HG02588 (cell line): ENCODE measurements around the gene ACD.
"Not testable (repeated sequence)": the region's sequence is repeated elsewhere in the genome, so short reads cannot be mapped to it uniquely, and the experiment has no call there.

Experiments
- ATAC-seq: cut with Tn5 transposase; IDR thresholded peaks from one replicate; pipeline ENCODE4 v1.9.1; 2021; ENCODE audit warnings: mild to moderate bottlenecking, moderate library complexity; ENCODE audit not compliant: unreplicated experiment

ACD gene

DNA sequence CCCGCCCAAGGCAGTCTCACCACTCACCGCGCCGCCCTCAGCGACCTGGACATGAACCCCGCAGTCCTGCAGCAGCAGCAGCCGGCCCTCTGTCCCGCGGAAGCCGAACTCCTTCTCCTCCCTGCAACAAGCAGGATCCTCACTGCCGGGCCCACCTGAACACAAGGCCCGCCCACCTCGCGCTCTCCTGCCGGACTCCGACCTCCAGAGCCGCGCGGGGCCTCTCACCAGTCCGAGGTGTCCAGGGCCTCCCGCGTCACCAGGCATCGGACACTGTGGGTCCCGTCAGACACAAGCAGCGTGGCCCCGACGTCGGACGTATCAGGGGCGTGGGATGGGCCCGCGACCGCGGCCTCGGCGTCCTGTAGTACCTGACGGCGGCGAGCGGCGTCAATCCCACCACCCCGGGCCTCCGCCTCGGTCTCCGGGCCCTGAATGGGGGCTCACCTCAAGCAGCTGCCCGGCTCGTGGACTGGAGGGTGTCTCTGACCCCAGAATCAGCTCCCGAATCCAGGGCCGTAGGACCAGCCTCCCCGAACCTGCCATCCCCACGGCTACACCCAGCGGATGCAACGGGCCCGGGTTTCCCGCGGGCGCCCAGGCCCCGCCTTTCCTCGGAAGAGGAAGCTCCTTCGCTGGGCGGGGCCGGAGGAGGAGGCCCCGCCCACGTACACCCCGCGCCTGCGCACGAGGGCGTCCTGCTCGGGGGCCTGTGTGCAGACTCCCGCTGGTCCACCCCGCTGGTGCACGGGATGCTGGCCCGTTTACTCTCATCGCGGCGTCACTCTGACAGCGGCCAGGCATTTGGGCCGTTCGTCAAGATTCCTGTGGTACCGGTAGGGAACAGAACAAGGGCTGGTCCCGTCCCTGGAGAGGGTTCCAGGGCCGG, at the start of gene ACD:
Gene ACD (minus strand): TSS at position 586 of the 889 bp plus-strand sequence. CDS start 40 bp downstream, at position 546.
- peak; percentile 41 for ATAC-seq

DNA sequence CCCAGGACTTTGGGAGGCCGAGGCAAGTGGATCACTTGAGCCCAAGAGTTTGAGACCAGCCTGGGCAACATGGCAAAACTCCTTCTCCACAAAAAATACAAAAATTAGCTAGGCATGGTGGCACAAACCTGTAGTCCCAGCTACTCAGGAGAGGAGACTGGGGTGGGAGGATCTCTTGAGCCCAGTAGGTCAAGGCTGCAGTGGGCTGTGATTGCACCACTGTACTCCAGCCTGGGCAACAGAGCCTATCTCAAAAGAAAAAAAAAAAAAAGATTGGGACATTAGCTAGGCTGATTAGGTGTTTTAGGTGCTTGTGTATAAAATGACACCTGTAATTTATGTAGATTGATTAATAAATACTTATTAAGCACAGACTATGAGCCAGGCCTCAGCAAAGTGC, 49.0 kb upstream of the ACD start:
- no peak for ATAC-seq

DNA sequence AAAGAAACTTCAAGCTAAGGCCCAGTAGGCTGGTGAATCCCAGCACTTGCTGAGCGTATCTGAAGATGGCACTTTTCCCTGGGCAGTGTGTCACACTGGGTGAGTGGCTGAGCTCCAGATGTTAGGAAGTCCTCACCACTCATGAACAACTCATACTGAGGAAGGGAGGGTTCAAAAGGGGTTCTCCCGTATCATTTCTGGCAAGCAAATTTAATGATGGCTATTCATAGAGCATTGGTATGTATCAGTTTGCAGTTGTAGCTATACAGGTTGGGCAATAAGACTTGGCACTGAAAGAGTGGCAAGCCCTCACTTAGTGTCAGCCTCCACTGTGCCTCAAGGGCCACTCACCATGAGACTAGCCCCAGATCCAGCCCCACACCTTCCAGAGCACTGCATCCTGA, 48.3 kb upstream of the ACD start:
- ATAC-seq = no peak

DNA sequence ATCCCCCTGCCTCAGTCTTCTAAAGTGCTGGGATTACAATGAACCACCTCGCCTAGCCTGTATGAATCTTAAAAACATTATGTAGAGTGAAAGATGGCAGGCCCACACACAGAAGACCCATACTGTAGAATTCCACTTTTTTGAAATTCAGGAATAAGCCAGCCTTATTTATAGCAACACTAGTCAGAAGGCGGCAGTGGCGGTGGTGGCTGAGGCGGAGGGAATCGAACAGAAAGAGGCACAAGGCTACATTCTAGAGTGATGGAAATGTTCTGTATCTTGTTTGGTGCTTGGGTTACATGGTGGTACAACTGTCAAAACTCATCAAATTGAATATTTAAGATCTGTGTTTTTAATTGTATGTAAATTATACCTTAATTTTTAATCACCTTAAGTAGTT, 47.7 kb upstream of the ACD start:
- ATAC-seq = no peak

DNA sequence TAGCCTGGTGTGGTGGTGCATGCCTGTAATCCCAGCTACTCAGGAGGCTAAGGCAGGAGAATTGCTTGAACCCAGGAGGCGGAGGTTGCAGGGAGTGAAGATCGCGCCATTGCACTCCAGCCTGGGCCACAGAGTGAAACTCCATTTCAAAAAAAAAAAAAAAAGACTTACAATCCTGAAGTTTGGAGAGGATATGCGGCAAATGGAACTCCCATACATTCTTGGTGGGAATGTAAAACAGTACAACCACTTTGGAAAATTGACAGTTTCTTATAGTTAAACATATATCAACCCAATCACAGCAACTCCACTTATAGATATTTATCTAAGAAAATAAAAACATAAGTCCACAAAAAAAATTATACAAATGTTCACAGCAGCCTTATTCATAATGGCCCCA, 47.1 kb upstream of the ACD start:
- no peak for ATAC-seq

DNA sequence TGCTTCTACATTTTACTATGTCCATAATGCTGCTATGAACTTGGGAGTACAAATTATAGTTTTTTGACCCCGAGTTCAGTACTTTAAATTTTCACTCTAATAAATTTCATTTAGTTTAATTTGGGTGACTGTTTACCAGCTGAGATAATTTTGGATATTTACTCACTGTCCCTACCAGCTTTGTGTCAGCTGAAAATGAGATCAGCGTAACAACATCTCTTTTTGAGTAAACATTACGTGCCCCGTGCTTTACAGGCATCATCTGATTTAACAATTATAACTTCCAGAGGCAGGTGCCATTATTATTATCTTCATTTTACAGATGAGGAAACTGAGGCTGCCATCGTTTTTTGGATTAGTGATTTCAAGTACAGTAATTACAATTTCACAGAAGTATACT, 44.0 kb upstream of the ACD start:
- no peak for ATAC-seq

DNA sequence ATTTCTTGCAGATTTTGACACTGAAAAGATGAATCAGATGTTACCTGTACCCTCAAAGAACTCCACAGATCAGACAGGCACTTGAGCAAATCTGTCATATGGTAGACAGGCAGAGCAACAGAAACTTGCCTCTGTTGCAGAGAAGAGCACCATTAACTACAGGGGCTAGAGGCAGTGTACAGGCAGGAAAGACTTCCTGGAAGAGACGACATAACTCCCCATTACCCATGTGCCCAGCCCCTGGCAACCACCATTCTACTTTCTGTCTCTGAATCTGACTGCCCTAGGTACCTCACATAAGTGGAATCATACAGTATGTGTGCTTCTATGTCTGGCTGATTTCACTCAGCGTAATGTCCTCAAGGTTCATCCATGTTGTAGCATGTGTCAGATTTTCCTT, 43.6 kb upstream of the ACD start:
- ATAC-seq = no peak

DNA sequence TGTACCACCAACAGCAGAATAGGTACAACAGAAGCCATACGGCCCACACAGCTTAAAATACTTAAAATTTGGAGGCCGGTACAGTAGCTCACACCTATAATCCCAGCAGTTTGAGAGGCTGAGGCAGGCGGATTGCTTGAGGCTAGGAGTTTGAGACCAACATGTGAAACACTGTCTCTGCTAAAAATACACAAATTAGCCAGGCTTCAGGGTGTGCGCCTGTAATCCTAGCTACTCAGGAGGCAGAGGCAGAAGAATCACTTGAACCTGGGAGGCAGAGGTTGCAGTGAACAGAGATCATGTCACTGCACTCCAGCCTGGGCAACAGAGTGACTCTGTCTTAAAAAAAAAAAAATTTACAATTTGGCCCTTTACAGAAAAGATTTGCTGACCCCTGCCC, 42.1 kb upstream of the ACD start:
- no peak for ATAC-seq

DNA sequence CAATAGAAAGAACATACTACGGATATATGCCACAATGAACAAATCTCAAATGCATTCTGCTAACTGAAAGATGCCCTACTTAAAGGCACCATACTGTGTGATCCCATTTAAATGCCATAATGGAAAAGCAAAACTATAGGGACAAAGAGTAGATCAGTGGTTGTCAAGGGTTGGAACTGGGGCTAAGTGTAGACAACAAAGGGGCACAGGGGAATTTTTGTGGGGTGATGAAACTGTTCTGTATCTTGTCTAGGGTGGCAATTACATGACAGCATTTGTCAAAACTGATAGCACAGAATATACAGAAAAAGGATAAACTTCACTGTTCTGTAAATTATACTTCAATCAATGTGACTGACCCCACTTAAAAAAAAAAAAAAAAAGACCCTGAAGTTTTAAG, 41.4 kb upstream of the ACD start:
- no peak for ATAC-seq

DNA sequence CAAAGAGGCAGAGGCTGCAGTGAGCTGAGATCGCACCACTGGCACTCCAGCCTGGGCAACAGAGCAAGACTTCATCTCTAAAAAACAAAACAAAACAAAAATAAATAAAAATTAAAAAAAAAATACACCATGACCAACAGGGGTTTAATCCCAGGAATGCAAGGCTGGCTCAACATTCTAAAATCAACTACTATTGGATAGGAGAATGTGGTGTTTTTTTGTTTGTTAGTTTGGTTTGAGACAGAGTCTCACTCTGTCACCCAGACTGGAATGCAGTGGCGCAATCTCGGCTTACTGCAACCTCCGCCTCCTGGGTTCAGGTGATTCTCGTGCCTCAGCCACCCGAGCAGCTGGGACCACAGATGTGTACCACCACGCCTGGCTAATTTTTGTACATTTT, 39.2 kb upstream of the ACD start:
- no peak for ATAC-seq

DNA sequence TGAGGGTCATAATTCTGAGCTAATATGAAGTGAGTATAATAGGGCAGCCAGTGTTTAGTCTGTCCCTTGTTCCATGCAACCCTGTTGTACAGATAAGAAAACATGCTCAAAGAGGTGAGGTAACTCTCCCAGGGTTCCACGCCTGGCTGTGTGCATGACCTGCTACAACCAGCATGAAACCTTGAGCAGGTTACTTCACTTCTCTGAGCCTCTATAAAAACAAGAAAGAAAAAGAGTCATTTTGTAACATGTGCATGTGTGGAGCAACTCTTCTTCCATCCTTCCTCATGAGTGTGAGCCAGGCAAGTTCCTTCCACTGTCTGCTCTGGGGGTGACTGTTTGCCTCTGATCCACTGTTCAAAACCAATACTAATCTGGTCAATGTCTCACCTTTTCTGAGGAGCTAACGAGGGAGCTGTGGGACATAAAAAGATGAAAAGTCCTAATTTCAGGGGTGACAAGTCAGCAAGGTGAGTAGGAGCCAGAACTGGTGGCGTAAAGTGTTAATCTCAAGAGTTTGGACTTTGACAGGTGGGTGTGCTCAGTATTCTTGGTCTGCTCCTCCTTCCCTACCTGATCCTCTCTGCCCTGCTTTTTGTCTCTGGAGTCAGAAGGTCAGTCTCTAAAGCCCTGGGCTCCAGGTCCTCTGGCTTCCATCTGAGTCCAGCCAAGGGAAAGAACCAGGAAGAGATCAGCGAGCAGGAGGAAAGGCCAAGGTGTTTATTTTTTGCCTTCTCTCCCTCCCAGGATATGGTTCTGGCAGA, 37.5 kb upstream of the ACD start:
- ATAC-seq = no peak

DNA sequence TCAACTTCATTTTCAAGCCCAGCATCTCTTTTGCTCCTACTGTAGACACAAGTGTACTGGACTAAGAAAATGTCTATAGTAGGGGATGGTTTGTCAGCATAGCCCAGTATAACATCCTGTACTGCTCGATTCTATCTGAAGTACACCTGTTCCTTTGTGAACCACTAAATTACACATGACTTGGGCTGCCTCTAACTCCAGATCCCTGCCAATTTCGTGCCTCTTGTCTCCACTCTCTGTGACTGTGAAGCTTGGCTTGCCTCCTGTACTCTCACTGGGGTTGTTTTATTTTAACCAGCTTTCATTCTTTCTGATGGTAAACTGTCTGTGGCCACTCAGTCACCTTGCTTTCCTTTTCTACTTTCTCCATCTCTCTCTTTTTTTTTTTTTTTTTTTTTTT, 34.6 kb upstream of the ACD start:
- ATAC-seq = no peak

DNA sequence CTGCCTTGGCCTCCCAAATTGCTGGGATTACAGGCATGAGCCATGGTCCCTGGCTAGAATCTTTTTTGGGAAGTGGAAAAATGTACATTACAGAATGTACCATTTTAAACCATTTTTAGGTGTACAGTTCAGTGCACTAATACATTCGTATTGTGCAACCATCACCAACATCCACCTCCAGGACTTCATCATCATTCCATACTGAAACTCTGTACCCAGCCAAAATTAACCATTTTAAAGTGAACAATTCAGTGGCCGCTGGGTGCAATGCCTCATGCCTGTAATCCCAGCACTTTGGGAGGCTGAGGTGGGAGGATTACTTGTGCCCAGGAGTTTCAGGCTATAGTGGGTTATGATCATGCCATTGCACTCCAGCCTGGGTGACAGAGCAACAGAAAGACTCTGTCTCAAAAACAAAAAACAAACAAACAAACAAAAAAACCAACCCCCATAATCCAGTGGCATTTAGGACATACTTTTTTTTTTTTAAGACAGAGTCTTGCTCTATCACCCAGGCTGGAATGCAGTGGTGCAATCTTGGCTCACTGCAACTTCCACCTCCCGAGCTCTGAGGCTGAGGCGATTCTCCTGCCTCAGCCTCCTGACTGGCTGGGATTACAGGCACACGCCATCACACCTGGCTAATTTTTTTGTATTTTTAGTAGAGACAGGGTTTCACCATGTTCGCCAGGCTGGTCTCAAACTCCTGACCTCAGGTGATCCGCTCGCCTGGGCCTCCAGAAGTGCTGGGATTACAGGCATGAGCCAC, 33.6 kb upstream of the ACD start:
- not testable (repeated sequence) for ATAC-seq

DNA sequence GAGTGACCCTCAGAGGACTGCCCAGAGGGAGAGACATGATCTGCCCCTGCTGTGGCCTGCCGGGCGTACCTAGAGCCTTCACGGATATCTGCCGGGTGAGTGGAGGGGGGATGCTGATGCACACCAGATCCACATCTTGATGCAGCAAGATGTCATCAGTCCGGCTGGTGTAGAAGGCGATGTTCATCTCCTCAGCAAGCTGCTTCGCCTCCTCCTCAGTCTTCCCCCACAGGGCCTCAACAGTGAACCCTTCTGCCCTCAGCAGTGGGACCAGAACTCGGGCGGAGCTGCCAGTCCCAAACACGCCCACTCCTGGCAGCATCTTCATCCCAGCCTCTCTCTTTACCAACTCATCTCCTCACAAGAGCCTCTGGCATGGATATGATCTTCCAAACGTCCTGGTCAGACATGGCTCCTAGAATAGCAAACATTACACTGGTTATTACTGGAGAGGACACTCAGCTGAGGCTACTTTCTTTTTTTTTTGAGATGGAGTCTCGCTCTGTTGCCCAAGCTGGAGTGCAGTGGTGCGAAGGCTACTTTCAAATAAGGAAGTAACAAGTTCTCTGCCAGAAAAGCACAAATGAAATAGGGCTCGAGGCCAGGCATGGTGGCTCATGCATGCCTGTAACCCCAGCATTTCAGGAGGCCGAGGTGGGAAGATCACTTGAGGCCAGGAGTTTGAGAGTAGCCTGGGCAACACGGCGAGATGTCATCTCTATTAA, 25.5 kb upstream of the ACD start:
- no peak for ATAC-seq

DNA sequence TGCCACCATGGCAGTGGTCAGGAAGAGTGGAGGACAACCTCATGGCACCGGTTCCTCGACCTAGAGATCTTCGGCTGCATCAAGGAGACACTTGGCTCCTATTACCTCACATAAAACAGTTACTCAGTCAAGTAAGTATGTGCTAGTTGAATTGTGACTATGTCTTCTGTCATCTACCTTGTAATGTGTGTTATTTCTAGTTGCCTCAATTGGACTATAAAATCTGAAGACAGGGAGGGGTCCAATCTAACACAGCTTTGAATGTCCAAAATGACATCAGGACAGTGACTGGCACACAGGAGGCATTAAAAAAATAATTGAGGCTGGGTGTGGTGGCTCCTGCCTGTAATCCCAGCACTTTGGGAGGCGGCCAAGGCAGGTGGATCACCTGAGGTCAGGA, 23.7 kb upstream of the ACD start:
- ATAC-seq = no peak

DNA sequence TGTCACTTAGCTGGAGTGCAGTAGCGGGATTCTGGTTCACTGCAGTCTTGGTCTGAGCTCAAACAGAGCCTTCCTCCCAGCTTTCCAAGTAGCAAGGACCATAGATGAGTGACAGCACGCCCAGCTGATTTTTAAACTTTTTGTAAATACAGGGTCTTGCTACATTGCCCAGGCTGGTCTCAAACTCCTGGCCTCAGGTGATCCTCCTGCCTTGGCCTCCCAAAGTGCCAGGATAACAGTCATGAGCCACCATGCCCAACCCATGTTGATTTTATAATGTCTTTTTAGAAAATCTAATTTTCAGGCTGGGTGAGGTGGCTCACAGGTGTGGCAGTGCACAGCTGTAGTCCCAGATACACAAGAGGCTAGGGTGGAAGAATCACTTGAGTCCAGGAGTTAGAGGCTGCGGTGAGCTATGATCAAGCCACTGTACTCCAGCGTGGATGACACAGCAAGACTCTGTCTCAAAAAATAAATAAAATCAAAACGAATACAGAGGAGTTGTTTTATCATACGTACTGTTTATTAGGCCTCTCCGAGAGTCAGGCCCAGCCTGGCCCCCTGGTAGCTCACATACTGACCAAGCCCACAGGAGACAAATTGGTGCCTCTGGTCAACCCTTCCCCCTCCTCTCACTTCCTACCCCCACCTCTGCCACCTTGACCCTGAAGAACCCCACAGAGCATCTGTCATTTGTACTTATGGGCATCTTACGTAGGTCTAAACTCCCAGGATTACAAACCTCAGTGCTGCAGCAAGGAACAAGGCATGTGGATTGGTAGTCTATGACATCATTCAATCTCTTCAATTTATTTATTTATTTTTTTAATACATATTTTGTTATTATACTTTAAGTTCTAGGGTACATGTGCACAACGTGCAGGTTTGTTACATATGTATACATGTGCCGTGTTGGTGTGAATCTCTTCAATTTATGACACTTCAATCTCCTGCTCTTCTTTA, 20.2 kb upstream of the ACD start:
- ATAC-seq = no peak

DNA sequence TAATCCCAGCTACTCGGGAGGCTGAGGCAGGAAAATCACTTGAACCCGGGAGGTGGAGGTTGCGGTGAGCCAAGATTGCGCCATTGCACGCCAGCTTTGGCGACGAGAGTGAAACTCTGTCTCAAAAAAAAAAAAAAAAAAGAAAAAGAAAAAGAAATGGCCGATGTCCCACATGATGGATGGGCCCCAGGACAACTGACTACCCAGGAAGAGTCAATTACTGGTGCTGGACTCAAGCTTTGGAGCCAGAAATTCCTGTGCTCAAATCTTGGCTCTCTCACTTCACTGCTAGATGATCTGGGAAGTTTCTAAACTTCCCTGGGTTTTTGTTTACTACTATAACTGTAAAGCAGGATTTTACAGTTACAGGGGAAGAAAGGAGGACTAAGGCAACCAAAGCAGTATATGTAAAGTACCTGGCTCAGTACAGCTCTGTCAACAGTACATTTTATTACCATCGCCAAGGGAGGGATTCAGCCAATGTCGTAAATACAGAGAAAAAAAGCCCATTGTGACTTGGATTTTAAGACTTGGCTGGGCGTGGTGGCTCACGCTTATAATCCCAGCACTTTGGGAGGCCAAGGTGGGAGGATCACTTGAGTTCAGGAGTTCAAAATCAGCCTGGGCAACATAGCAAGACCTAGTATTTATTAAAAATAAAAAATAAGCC, 18.4 kb upstream of the ACD start:
- ATAC-seq = no peak

DNA sequence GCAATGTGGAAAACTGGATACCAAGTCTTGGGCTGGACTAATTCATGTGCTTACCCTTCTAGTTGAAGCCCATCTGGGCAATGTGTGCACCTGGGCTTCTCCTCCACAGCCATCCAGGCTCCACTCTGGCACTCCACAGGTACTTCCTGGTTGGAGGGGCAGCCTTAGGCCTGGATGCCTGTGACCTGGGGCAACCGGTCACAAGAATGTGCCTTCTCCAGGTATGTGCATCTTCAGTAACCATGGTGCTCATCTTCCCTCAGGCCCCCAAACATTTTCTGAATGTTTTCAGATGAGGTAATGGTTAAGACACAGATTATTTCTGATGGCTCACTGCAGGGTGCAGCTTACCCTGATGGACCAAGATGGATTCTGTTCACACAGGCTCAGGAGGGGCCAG, 17.7 kb upstream of the ACD start:
- no peak for ATAC-seq

DNA sequence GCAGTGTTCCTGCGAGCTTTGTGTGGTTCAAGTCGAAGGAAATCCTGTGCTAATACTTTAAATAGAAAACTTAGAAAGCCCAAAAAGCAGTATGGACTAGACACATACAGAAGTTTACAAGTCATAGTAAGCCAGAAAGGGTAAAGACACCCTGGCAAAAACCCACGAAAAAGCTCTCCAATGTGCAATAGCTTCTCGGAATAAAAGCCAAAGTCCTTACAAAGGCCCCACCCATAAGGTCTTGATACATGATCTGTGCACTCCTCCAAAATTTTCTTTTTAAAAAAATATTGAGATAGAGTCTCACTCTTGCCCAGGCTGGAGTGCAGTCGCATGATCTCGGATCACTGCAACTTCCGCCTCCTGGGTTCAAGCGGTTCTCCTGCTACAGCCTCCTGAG, 16.9 kb upstream of the ACD start:
- ATAC-seq = no peak
